ENCODE results near the gene OR2AE1. TPM values are rescaled to one million over a fixed set of nuclear protein-coding genes. Genes with fewer than 3 reads are reported as not detected.

OR2AE1 gene
- total and polyA plus RNA-seq, 9 of the 15 experiments (the other 6 are each of a cell fraction or from before 2014, with no cell fraction given): 0.27 TPM; not detected in 8

- no peak for TF ChIP-seq CCAR2 (IDR thresholded peaks at IDR 0.05; ENCODE audit: low read depth, low read length)
- no peak for TF ChIP-seq MYC (IDR thresholded peaks at IDR 0.05; ENCODE audit: low read depth, low read length)
- 0 out of 2 replicates have a peak, but pooled peaks have one; percentile 25 for TF ChIP-seq MYC (CRISPR knock-in tag; IDR thresholded peaks at IDR 0.05; ENCODE audit: borderline replicate concordance, low read depth)
- TF ChIP-seq ZNF407 (IDR thresholded peaks at IDR 0.05; ENCODE audit: low read depth): no peak
- no peak for TF ChIP-seq ZNF766 (CRISPR knock-in tag; conservative IDR thresholded peaks at IDR 0.05)
- TF ChIP-seq RHOXF2B (CRISPR knock-in tag; conservative IDR thresholded peaks at IDR 0.05): no peak
- TF ChIP-seq CEBPG (CRISPR knock-in tag; IDR thresholded peaks at IDR 0.05): peak; percentile 63; the same call in 1 of the 2 replicates
- TF ChIP-seq CEBPG (tag; conservative IDR thresholded peaks at IDR 0.05 in 1 of 2, IDR thresholded peaks at IDR 0.05 in 1 of 2): peak; percentile 86 to 98
- no peak for TF ChIP-seq MED1 (CRISPR knock-in tag; IDR thresholded peaks at IDR 0.05; ENCODE audit: borderline replicate concordance)
- peak; percentile 73 for TF ChIP-seq HDAC2 (IDR thresholded peaks at IDR 0.05)
- no peak for TF ChIP-seq ZNF449 (CRISPR knock-in tag; IDR thresholded peaks at IDR 0.05)
- no peak for TF ChIP-seq KDM5B (IDR thresholded peaks at IDR 0.05; ENCODE audit: insufficient replicate concordance, low read depth, low read length)
- TF ChIP-seq SREBF1 (IDR thresholded peaks at IDR 0.05; ENCODE audit: borderline replicate concordance, low read depth, low read length): no peak
- TF ChIP-seq ZBTB12 (CRISPR knock-in tag; IDR thresholded peaks at IDR 0.05): no peak
- TF ChIP-seq ZNF174 (CRISPR knock-in tag; IDR thresholded peaks at IDR 0.05): no peak
- 0 out of 2 replicates have a peak, but pooled peaks have one; percentile 16 for TF ChIP-seq NFIC (IDR thresholded peaks at IDR 0.05)
- TF ChIP-seq DPF2 (IDR thresholded peaks at IDR 0.05): peak; percentile 82
- no peak for TF ChIP-seq ESRRA (IDR thresholded peaks at IDR 0.05; ENCODE audit: borderline replicate concordance, low read depth)
- no peak for TF ChIP-seq KDM4B (IDR thresholded peaks at IDR 0.05; ENCODE audit: borderline replicate concordance in 2 of 2, low read depth in 1 of 2)
- no peak for TF ChIP-seq HMG20A (CRISPR knock-in tag; conservative IDR thresholded peaks at IDR 0.05)
Observed at GRCh38 chr7:99831595-99831994, 45.2 kb downstream of the OR2AE1 start (continued).

Data from K562 (cell line).